Transverse colon (tissue), 4 donors: ENCODE results near the gene GPD1L. TPM values are rescaled to one million over a fixed set of nuclear protein-coding genes. Genes with fewer than 3 reads are reported as not detected.

Experiments
- DNase-seq: peaks from one replicate; pipeline ENCODE4 v3.0.0-alpha.2; 2019
- H3K27ac ChIP-seq, 4 donors: fragments of 200-600 bp; sonication (generic); 2 replicates each; pipeline ENCODE4 v1.5.1; 2016 to 2018; ENCODE audit warnings: inconsistent platforms in 4 of 4
- H3K27me3 ChIP-seq: fragments of 200-600 bp; sonication (generic); 2 replicates; pipeline ENCODE4 v1.5.1; 2017; ENCODE audit warnings: inconsistent platforms
- H3K36me3 ChIP-seq, 4 donors: fragments of 200-600 bp; sonication (generic); 2 replicates each; pipeline ENCODE4 v1.5.1; 2017 to 2019; ENCODE audit warnings: inconsistent platforms in 4 of 4
- H3K4me1 ChIP-seq, 4 donors: fragments of 200-600 bp; sonication (generic); 2 replicates each; pipeline ENCODE4 v1.5.1; 2017 to 2020; ENCODE audit warnings: inconsistent platforms in 4 of 4
- H3K4me3 ChIP-seq, 4 donors: fragments of 200-600 bp; sonication (generic); 1 replicate in 1 of 4; 2 replicates in 3 of 4; pipeline versions ENCODE4 v1.5.1 to v1.6.1; 2017 to 2019; ENCODE audit warnings: inconsistent platforms in 4 of 4
- H3K9me3 ChIP-seq, 2 donors: fragments of 200-600 bp; sonication (generic); 2 replicates each; pipeline ENCODE4 v1.5.1; 2017 to 2019; ENCODE audit warnings: inconsistent platforms in 2 of 2
- CTCF ChIP-seq, 5 experiments: fragments of 200-600 bp in 3 of 5; fragments of 450-650 bp in 2 of 5; sonication (generic) in 3 of 5; IDR thresholded peaks; 1 replicate in 2 of 5; 2 replicates in 3 of 5; pipeline ENCODE4 v1.5.1; 2016 to 2017; ENCODE audit warnings: antibody characterized with exemption in 5 of 5, inconsistent platforms in 3 of 5, mild to moderate bottlenecking in 2 of 5, moderate library complexity in 1 of 5
- EP300 ChIP-seq: sonication (generic); formaldehyde crosslinking; IDR thresholded peaks from one replicate; pipeline ENCODE4 v1.6.1; 2017; ENCODE audit warnings: antibody characterized with exemption, low read depth
- POLR2A ChIP-seq: fragments of 450-650 bp; IDR thresholded peaks from one replicate; pipeline ENCODE4 v1.6.1; 2016; ENCODE audit warnings: antibody characterized with exemption, mild to moderate bottlenecking, moderate library complexity
- POLR2AphosphoS5 ChIP-seq, 3 donors: sonication (generic); formaldehyde crosslinking; IDR thresholded peaks; one replicate each; pipeline ENCODE4 v1.6.1; 2016; ENCODE audit warnings: antibody characterized with exemption in 3 of 3
- WGBS, 2 donors: methylation state at CpG; one replicate each; pipeline ENCODE4 v1.1.5; 2018; ENCODE audit warnings: low coverage in 1 of 2; 5-methylcytosine and 5-hydroxymethylcytosine counted together
- in situ Hi-C, 4 donors: fragments of 200-750 bp; cut with MboI; loops; one replicate each; pipeline versions ENCODE4 v1.15.0 to v1.15.1; 2017; ENCODE audit warnings: low sequenced_read_pairs in 3 of 4, low pct_ligation_motif_present in 1 of 4, low pct_unique_long_range_greater_than_20kb in 1 of 4
- intact Hi-C: fragments of 100-400 bp; cut with DNase I; formaldehyde crosslinking; loops from one replicate; pipeline ENCODE4 v1.15.1; 2023; ENCODE audit warnings: low total_unique reads
- total RNA-seq, 4 donors: library from RNA; depleted of rRNA; stranded (reverse); fragments of >200 nt; gene quantifications; one replicate each; pipeline ENCODE4 v1.1.0, GENCODE V29; 2016

GPD1L gene
- total RNA-seq, 4 donors from 2014 or later, result 35.6 to 107 (median 66.5) TPM

GRCh38 chr3:32123620-32124019 lies 17.2 kb downstream of the GPD1L start:
- in situ Hi-C loops, result no loop called here
- TF ChIP-seq CTCF (IDR thresholded peaks at IDR 0.05) (no peak), POLR2AphosphoS5 (IDR thresholded peaks at IDR 0.05) (no peak), EP300 (no peak), POLR2A (no peak)

GRCh38 chr3:32125012-32125411 lies 18.6 kb downstream of the GPD1L start:
- Histone ChIP-seq H3K36me3 (no peaks in the 10 kb centered on the region), H3K9me3 (no peaks in the 10 kb centered on the region), H3K27me3 (no peaks in the 10 kb centered on the region), H3K4me1 (peaks cover 0 to 10% (median 10%) of the 10 kb centered on the region in 4 donors), H3K4me3 (no peak overlapping the region), H3K27ac (no peak overlapping the region)
- DNase-seq, result no peak
- TF ChIP-seq POLR2AphosphoS5 (IDR thresholded peaks at IDR 0.05) (no peak), POLR2A (no peak), EP300 (no peak), CTCF (IDR thresholded peaks at IDR 0.05) (no peak)
- intact Hi-C loops (no loop called here), in situ Hi-C loops (loop anchor here in 1 of 4 donors (25.0 kb wide), 1 partner anchor 88 kb away; no protein-coding TSS in a partner anchor)
- WGBS, 2 donors, result 94 to 98% methylated on average over 2 of the region's 2 CpGs

More at GRCh38 chr3:32123620-32124019, 17.2 kb downstream of the GPD1L start:
- no peaks in the 10 kb centered on the region for H3K9me3 ChIP-seq
- H3K27ac ChIP-seq, result no peak overlapping the region
- H3K4me3 ChIP-seq, result no peak overlapping the region
- peaks cover 0 to 22% (median 14%) of the 10 kb centered on the region in 4 donors for H3K4me1 ChIP-seq
- intact Hi-C loops, result no loop called here
- no peak for DNase-seq
- no peaks in the 10 kb centered on the region for H3K36me3 ChIP-seq
- WGBS, 2 donors, result 96 to 100% methylated on average over 5 of the region's 5 CpGs
- H3K27me3 ChIP-seq, result no peaks in the 10 kb centered on the region

GRCh38 chr3:32126305-32127015 lies 20.0 kb downstream of the GPD1L start:
- WGBS, 2 donors, result 69 to 100% methylated on average over 1 to 4 of the region's 4 CpGs
- H3K36me3 ChIP-seq, result peaks cover 0 to 8% (median 2%) of the 10 kb centered on the region in 4 donors
- H3K4me1 ChIP-seq, result no peaks in the 10 kb centered on the region
- intact Hi-C loops (no loop called here), in situ Hi-C loops (loop anchor here in 1 of 4 donors (25.0 kb wide), 1 partner anchor 89 kb away; no protein-coding TSS in a partner anchor)
- no peak overlapping the region for H3K4me3 ChIP-seq
- no peak for DNase-seq
- no peak overlapping the region for H3K27ac ChIP-seq
- TF ChIP-seq POLR2AphosphoS5 (IDR thresholded peaks at IDR 0.05), result no peak
- H3K9me3 ChIP-seq, result no peaks in the 10 kb centered on the region
- no peaks in the 10 kb centered on the region for H3K27me3 ChIP-seq

GRCh38 chr3:32127219-32127826 lies 20.9 kb downstream of the GPD1L start:
- no peak overlapping the region for H3K27ac ChIP-seq
- intact Hi-C loops (no loop called here), in situ Hi-C loops (loop anchor here in 1 of 4 donors (25.0 kb wide), 1 partner anchor 90 kb away; no protein-coding TSS in a partner anchor)
- peaks cover 0 to 9% (median 3%) of the 10 kb centered on the region in 4 donors for H3K36me3 ChIP-seq
- no peaks in the 10 kb centered on the region for H3K27me3 ChIP-seq
- DNase-seq, result no peak
- WGBS, 2 donors, result 93 to 94% methylated on average over 7 to 10 of the region's 10 CpGs
- no peaks in the 10 kb centered on the region for H3K4me1 ChIP-seq
- no peak overlapping the region for H3K4me3 ChIP-seq
- no peaks in the 10 kb centered on the region for H3K9me3 ChIP-seq
- TF ChIP-seq POLR2A (no peak), EP300 (no peak), CTCF (IDR thresholded peaks at IDR 0.05) (no peak), POLR2AphosphoS5 (IDR thresholded peaks at IDR 0.05) (no peak)
